ENCODE results near the gene TM9SF1.

DNA sequence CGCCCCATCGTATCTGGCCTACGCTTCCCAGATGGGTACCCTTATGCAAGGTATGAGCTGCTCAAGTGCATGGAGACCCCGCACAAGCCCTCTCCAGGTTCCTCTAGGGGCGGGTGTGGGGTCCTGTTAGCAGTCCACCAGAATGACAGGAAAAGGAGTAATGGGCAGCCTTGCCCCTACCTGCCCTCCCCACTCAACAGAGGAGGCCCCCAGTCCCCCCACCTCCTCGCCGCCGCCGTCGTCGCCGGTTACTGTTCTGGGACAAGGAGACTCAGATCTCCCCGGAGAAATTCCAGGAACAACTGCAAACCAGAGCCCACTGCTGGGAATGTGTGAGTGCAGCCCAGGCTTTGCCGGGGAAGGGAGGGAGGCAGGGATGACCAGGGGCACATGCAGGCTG, 17.4 kb downstream of the TM9SF1 start:
- TF ChIP-seq, protein P1, sequence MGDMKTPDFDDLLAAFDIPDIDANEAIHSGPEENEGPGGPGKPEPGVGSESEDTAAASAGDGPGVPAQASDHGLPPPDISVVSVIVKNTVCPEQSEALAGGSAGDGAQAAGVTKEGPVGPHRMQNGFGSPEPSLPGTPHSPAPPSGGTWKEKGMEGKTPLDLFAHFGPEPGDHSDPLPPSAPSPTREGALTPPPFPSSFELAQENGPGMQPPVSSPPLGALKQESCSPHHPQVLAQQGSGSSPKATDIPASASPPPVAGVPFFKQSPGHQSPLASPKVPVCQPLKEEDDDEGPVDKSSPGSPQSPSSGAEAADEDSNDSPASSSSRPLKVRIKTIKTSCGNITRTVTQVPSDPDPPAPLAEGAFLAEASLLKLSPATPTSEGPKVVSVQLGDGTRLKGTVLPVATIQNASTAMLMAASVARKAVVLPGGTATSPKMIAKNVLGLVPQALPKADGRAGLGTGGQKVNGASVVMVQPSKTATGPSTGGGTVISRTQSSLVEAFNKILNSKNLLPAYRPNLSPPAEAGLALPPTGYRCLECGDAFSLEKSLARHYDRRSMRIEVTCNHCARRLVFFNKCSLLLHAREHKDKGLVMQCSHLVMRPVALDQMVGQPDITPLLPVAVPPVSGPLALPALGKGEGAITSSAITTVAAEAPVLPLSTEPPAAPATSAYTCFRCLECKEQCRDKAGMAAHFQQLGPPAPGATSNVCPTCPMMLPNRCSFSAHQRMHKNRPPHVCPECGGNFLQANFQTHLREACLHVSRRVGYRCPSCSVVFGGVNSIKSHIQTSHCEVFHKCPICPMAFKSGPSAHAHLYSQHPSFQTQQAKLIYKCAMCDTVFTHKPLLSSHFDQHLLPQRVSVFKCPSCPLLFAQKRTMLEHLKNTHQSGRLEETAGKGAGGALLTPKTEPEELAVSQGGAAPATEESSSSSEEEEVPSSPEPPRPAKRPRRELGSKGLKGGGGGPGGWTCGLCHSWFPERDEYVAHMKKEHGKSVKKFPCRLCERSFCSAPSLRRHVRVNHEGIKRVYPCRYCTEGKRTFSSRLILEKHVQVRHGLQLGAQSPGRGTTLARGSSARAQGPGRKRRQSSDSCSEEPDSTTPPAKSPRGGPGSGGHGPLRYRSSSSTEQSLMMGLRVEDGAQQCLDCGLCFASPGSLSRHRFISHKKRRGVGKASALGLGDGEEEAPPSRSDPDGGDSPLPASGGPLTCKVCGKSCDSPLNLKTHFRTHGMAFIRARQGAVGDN (IDR thresholded peaks at IDR 0.05), result no peak
- TF ChIP-seq ZSCAN29 (IDR thresholded peaks at IDR 0.05), result no peak
- no peak for TF ChIP-seq POLR2A (IDR thresholded peaks at IDR 0.05; ENCODE audit: low read depth, low read length)
- no peak for TF ChIP-seq NFYA (IDR thresholded peaks at IDR 0.05; ENCODE audit: borderline replicate concordance, low read depth, low read length)
- TF ChIP-seq CTCF (IDR thresholded peaks at IDR 0.05 in 2 of 3, conservative IDR thresholded peaks at IDR 0.05 in 1 of 3; ENCODE audit: control insufficient read depth in 2 of 3, extremely low read depth in 1 of 3, insufficient read depth in 1 of 3, low read depth in 3 of 3, low read length in 3 of 3), result no peak
- TF ChIP-seq GABPA (IDR thresholded peaks at IDR 0.05; ENCODE audit: low read depth), result no peak
- no peak for TF ChIP-seq SP1 (IDR thresholded peaks at IDR 0.05; ENCODE audit: low read depth, low read length)
- no peak for TF ChIP-seq NFIC (IDR thresholded peaks at IDR 0.05; ENCODE audit: low read depth, low read length)

Data from GM12878 (cell line).